Fibroblast of pulmonary artery (primary cell): ENCODE results near the gene TM9SF4.

Experiments
- DNase-seq: peaks from one replicate; pipeline ENCODE4 v3.0.0-alpha.2; 2010; ENCODE audit warnings: low read depth
- H3K4me3 ChIP-seq: replicated peaks from 2 replicates; pipeline ENCODE4 v1.5.1; 2011; ENCODE audit warnings: low read depth, mild to moderate bottlenecking, control low read depth, low read length, moderate library complexity
- CTCF ChIP-seq: IDR thresholded peaks from 2 replicates; pipeline ENCODE4 v1.5.1; 2011; ENCODE audit warnings: mild to moderate bottlenecking, control low read depth, low read length, inconsistent platforms; ENCODE audit errors: missing control alignments

The TM9SF4 gene

DNA sequence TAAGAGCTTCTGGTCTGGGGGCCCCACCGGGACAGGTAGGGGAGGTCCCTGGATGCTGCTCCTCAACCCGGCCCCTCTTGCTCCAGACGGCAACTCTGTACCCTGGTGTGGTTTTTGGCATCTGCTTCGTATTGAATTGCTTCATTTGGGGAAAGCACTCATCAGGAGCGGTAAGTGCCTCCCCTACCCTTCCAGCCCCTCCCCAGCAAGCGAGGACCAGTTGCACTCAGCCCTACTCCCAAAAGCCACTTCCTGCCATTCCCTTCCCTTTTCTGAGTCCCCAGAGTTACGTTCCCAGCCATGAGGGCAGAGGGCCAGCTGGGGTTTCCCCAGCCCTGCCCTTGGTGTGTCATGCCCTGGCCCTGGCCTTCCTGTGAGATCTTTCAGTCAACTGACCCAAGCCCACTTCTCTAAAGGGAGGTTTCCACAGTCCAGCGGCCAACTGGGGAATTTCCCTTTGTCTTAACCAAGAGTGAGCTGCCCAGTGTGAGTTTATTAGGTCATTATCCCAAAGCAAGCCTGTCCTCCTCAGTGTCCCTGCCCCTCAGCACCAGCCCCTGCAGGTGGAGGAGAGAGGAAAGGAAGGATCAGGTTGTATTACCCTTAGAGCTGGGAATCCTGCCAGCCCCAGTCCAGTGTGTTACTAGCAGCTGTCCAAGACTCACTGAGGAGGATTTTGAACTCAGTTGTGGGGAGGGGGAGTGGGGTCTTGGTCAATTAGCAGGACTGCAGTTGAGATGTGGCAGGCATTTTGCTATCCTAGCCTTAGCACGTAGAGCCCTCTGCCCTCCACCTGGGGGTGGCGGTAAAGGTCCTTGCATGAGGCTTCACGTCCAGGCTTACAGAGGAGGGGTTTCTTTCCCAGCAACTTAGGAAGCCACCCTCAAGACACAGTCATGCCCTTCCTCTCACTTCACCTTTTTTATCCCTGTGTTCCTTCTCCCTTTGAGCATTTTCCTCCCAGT lies 45.8 kb downstream of the TM9SF4 start:
- no peak overlapping the region for H3K4me3 ChIP-seq
- DNase-seq: peak; percentile 97
- TF ChIP-seq CTCF: peak; percentile 39

DNA sequence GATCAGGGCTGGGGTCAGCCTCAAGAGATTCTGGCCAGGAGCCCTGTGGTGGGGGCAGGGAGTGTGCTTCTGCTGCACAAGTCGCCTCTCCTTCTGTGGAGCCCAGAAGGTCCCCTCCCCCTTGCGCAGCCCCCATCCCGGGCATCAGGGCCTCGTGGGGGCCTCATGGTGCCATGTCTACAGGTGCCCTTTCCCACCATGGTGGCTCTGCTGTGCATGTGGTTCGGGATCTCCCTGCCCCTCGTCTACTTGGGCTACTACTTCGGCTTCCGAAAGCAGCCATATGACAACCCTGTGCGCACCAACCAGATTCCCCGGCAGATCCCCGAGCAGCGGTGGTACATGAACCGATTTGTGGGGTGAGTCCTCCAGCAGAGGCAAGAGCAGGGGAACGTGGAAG lies 48.1 kb downstream of the TM9SF4 start:
- no peak for DNase-seq
- H3K4me3 ChIP-seq: no peak overlapping the region
- no peak for TF ChIP-seq CTCF

DNA sequence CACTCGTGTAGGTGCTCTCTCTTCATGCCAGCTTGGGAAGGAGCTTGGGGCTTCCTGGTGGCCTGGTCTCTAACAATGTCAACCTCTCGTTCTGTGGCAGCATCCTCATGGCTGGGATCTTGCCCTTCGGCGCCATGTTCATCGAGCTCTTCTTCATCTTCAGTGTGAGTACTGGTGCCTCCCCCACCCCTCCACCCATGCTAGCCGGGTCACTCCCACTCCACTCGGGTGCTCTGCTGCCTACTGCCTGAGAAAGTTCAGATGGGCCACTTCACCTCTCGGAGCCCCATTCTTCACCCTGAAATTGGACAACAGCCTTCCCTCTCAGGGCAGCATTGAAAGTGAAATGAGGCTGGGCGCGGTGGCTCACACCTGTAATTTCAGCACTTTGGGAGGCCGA lies 48.8 kb downstream of the TM9SF4 start:
- no peak overlapping the region for H3K4me3 ChIP-seq
- no peak for TF ChIP-seq CTCF
- DNase-seq: no peak

GRCh38 chr20:32158943-32159660 lies 49.6 kb downstream of the TM9SF4 start:
- no peak for TF ChIP-seq CTCF
- DNase-seq: peak; percentile 9
- no peak overlapping the region for H3K4me3 ChIP-seq

DNA sequence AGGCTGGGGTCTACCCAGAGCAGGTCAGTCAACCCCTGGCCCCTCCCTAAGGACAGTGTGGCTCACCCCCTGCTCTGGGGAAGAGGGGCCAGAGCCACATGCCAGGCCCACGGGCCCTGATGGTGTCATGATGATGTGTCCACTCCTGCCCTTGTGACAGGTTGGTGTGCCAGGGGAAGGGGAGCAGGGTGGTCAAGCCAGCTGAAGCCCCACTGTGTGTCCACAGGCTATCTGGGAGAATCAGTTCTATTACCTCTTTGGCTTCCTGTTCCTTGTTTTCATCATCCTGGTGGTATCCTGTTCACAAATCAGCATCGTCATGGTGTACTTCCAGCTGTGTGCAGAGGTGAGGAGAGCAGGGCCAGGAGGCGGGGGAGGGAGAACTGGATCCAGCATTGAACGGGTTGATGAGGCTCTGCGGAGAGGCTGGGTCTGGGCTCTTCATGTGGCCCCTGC lies 50.3 kb downstream of the TM9SF4 start:
- no peak overlapping the region for H3K4me3 ChIP-seq
- TF ChIP-seq CTCF: no peak
- DNase-seq: no peak

- H3K4me3 ChIP-seq: no peak overlapping the region
- no peak for DNase-seq
- TF ChIP-seq CTCF: no peak
Measured at GRCh38 chr20:32160341-32160740, 50.8 kb downstream of the TM9SF4 start.
